Measurements from ENCODE around the gene PSIP1.

PSIP1 gene

GRCh38 chr9:15438891-15439290, 71.9 kb downstream of the PSIP1 start:
- Histone ChIP-seq H3K4me3 (ENCODE audit: low read length) (no peak overlapping the region), H3K9me2 (replicated peaks; ENCODE audit: control insufficient read depth, low read length) (no peaks in the 10 kb centered on the region), H3K4me1 (ENCODE audit: control insufficient read depth, low read length) (no peaks in the 10 kb centered on the region), H3F3A (ENCODE audit: control insufficient read depth, insufficient read depth) (peaks cover 5% of the 10 kb centered on the region; the same call in 1 of the 2 replicates), H3K79me2 (ENCODE audit: control insufficient read depth, low read length) (peaks cover 52% of the 10 kb centered on the region), H4K20me1 (ENCODE audit: control insufficient read depth, insufficient read depth, low read depth, low read length) (no peaks in the 10 kb centered on the region), H3K36me3 (ENCODE audit: control insufficient read depth, low read length) (peaks cover 76% of the 10 kb centered on the region), H3K9me3 (ENCODE audit: control insufficient read depth, insufficient read depth, low read length) (peaks cover 6% of the 10 kb centered on the region), H3K4me2 (ENCODE audit: low read length) (no peak overlapping the region), H3K27me3 (ENCODE audit: control insufficient read depth, low read length) (no peaks in the 10 kb centered on the region), H3K27ac (ENCODE audit: low read depth, low read length) (no peak overlapping the region)
- TF ChIP-seq EZH2phosphoT487 (IDR thresholded peaks at IDR 0.05; ENCODE audit: borderline replicate concordance, low read length) (no peak), CTCF (IDR thresholded peaks at IDR 0.05; ENCODE audit: low read depth, low read length, poor library complexity, severe bottlenecking) (no peak)

GRCh38 chr9:15433661-15434060, 77.1 kb downstream of the PSIP1 start:
- peaks cover 8% of the 10 kb centered on the region; the same call in 1 of the 2 replicates for H3F3A ChIP-seq (ENCODE audit: control insufficient read depth, insufficient read depth)
- H3K36me3 ChIP-seq (ENCODE audit: control insufficient read depth, low read length), result peaks cover 81% of the 10 kb centered on the region
- no peak overlapping the region for H3K4me2 ChIP-seq (ENCODE audit: low read length)
- H3K9me2 ChIP-seq (replicated peaks; ENCODE audit: control insufficient read depth, low read length), result no peaks in the 10 kb centered on the region
- no peak for TF ChIP-seq CTCF (IDR thresholded peaks at IDR 0.05; ENCODE audit: low read depth, low read length, poor library complexity, severe bottlenecking)
- no peak for TF ChIP-seq EZH2phosphoT487 (IDR thresholded peaks at IDR 0.05; ENCODE audit: borderline replicate concordance, low read length)
- H3K4me1 ChIP-seq (ENCODE audit: control insufficient read depth, low read length), result peaks cover 4% of the 10 kb centered on the region; the same call in 1 of the 2 replicates
- H3K79me2 ChIP-seq (ENCODE audit: control insufficient read depth, low read length), result peaks cover 76% of the 10 kb centered on the region
- no peaks in the 10 kb centered on the region for H4K20me1 ChIP-seq (ENCODE audit: control insufficient read depth, insufficient read depth, low read depth, low read length)
- no peak overlapping the region for H3K4me3 ChIP-seq (ENCODE audit: low read length)
- no peaks in the 10 kb centered on the region for H3K27me3 ChIP-seq (ENCODE audit: control insufficient read depth, low read length)
- H3K9me3 ChIP-seq (ENCODE audit: control insufficient read depth, insufficient read depth, low read length), result no peaks in the 10 kb centered on the region
- no peak overlapping the region for H3K27ac ChIP-seq (ENCODE audit: low read depth, low read length)

- Histone ChIP-seq H3K9me3 (ENCODE audit: control insufficient read depth, insufficient read depth, low read length) (no peaks in the 10 kb centered on the region), H3K4me1 (ENCODE audit: control insufficient read depth, low read length) (peaks cover 4% of the 10 kb centered on the region; the same call in 1 of the 2 replicates), H3K4me3 (ENCODE audit: low read length) (no peak overlapping the region), H3K4me2 (ENCODE audit: low read length) (no peak overlapping the region), H3K79me2 (ENCODE audit: control insufficient read depth, low read length) (peaks cover 76% of the 10 kb centered on the region), H3K9me2 (replicated peaks; ENCODE audit: control insufficient read depth, low read length) (no peaks in the 10 kb centered on the region), H3K27me3 (ENCODE audit: control insufficient read depth, low read length) (no peaks in the 10 kb centered on the region), H3K36me3 (ENCODE audit: control insufficient read depth, low read length) (peaks cover 81% of the 10 kb centered on the region), H3F3A (ENCODE audit: control insufficient read depth, insufficient read depth) (peaks cover 8% of the 10 kb centered on the region; the same call in 1 of the 2 replicates), H3K27ac (ENCODE audit: low read depth, low read length) (no peak overlapping the region), H4K20me1 (ENCODE audit: control insufficient read depth, insufficient read depth, low read depth, low read length) (no peaks in the 10 kb centered on the region)
- TF ChIP-seq CTCF (IDR thresholded peaks at IDR 0.05; ENCODE audit: low read depth, low read length, poor library complexity, severe bottlenecking), result no peak
- no peak for TF ChIP-seq EZH2phosphoT487 (IDR thresholded peaks at IDR 0.05; ENCODE audit: borderline replicate concordance, low read length)
Measured at GRCh38 chr9:15433191-15433590, 77.6 kb downstream of the PSIP1 start.
